AG04449 (cell line): ENCODE results near the gene PRTG.
"Not testable (repeated sequence)": the region's sequence is repeated elsewhere in the genome, so short reads cannot be mapped to it uniquely, and the experiment has no call there.

Experiments used
- CTCF ChIA-PET: fragments of 350-600 bp; formaldehyde crosslinking; extraction: SDS; loops from one replicate; lab custom pipeline; 2021; ENCODE audit warnings: antibody characterized with exemption; lab: Yijun Ruan, JAX
- POLR2A ChIA-PET: fragments of 400-600, 350-600 bp; formaldehyde crosslinking; extraction: SDS; loops from one replicate; lab custom pipeline; 2020; ENCODE audit warnings: antibody characterized with exemption, inconsistent platforms; lab: Yijun Ruan, JAX
- DNase-seq: peaks from one replicate; pipeline ENCODE4 v3.0.0-alpha.2; 2010; ENCODE audit warnings: low read depth, low spot score
- H3K4me3 ChIP-seq: 2 replicates; pipeline ENCODE4 v1.5.1; 2011; ENCODE audit warnings: low read depth, mild to moderate bottlenecking, control low read depth, low read length
- TF ChIP-seq, protein P1 (sequence below): IDR thresholded peaks from one replicate; pipeline ENCODE4 v1.5.1; 2011; ENCODE audit warnings: mild to moderate bottlenecking, moderate library complexity, low read length, control low read depth, inconsistent platforms; ENCODE audit not compliant: insufficient read depth; ENCODE audit errors: missing control alignments

Gene PRTG

GRCh38 chr15:55739641-55740040 is 3.3 kb downstream of the PRTG start:
- POLR2A ChIA-PET = no interaction called here
- no peak overlapping the region for H3K4me3 ChIP-seq
- CTCF ChIA-PET = no interaction called here
- TF ChIP-seq, protein P1, sequence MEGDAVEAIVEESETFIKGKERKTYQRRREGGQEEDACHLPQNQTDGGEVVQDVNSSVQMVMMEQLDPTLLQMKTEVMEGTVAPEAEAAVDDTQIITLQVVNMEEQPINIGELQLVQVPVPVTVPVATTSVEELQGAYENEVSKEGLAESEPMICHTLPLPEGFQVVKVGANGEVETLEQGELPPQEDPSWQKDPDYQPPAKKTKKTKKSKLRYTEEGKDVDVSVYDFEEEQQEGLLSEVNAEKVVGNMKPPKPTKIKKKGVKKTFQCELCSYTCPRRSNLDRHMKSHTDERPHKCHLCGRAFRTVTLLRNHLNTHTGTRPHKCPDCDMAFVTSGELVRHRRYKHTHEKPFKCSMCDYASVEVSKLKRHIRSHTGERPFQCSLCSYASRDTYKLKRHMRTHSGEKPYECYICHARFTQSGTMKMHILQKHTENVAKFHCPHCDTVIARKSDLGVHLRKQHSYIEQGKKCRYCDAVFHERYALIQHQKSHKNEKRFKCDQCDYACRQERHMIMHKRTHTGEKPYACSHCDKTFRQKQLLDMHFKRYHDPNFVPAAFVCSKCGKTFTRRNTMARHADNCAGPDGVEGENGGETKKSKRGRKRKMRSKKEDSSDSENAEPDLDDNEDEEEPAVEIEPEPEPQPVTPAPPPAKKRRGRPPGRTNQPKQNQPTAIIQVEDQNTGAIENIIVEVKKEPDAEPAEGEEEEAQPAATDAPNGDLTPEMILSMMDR = no peak
- DNase-seq = no peak

- CTCF ChIA-PET = no interaction called here
- DNase-seq = no peak
- POLR2A ChIA-PET = no interaction called here
- no peak overlapping the region for H3K4me3 ChIP-seq
- TF ChIP-seq, protein P1 = no peak
Observed at GRCh38 chr15:55738715-55739114, 4.2 kb downstream of the PRTG start.

GRCh38 chr15:55737373-55737772 is 5.6 kb downstream of the PRTG start:
- no peak overlapping the region for H3K4me3 ChIP-seq
- POLR2A ChIA-PET = no interaction called here
- CTCF ChIA-PET = interaction anchor here (1.3 kb wide), 1 partner anchor 37 kb away, joined by 4 read pairs; no protein-coding TSS in a partner anchor
- DNase-seq = no peak
- TF ChIP-seq, protein P1 = no peak

DNA sequence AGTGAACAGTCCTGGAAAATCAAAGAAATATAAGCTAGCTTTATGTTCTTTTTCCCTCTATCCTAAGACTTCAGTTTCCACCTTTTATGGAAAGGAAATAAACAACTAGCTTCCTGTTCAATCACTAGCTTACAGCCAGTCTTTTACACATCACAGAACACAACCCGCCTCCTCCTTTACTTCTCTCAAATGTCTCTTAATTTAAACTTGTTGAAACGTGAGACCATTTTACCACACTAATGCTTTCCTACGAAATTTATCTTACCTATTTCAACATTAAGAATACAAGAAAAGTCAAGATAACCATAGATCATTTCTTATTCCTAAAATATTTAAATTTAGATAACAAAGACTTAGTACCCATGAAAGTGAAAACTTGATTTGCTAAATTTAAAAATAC is 6.2 kb downstream of the PRTG start:
- H3K4me3 ChIP-seq = no peak overlapping the region
- POLR2A ChIA-PET = no interaction called here
- CTCF ChIA-PET = interaction anchor here (1.1 to 1.3 kb wide), 2 partner anchors 38 to 49 kb away, joined by 4 read pairs; no protein-coding TSS in a partner anchor
- TF ChIP-seq, protein P1 = no peak
- no peak for DNase-seq

DNA sequence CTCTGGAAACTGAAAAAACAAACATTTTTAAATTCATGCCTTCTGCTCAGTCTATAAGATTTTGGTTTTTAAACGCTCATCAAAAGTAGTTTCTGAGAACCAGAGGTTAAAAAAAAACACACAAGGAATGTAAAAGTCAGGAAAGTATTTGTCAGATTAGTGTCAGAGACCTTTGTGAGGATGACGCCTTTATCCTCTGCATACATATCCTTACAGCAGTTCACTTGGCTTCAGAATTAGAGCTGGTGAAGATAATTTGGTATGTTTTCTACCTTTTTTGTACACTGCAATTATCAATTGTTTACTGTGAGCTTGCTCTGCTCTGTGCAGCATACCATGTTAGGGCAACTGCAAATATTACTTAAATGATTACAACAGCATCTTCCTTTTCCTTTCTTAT is 8.3 kb downstream of the PRTG start:
- POLR2A ChIA-PET = no interaction called here
- CTCF ChIA-PET = no interaction called here
- no peak overlapping the region for H3K4me3 ChIP-seq
- TF ChIP-seq, protein P1 = no peak
- DNase-seq = no peak

DNA sequence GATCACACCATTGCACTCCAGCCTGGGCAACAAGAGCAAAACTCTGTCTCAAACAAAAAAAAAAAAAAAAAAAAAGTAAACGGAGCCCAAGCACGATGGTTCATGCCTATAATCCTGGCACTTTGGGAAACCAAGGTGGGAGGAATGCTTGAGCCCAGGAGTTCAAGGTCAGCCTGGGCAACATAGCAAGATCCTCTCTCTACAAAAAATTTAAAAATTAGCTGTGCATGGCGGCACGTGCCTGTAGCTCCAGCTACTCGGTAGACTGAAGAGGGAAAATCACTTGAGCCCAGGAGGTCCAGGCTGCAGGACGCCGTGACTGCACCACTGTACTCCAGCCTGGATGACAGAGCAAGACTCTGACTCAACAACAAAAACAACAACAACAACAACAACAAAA is 9.5 kb downstream of the PRTG start:
- H3K4me3 ChIP-seq, CTCF ChIA-PET, POLR2A ChIA-PET, DNase-seq: not testable (repeated sequence)

DNA sequence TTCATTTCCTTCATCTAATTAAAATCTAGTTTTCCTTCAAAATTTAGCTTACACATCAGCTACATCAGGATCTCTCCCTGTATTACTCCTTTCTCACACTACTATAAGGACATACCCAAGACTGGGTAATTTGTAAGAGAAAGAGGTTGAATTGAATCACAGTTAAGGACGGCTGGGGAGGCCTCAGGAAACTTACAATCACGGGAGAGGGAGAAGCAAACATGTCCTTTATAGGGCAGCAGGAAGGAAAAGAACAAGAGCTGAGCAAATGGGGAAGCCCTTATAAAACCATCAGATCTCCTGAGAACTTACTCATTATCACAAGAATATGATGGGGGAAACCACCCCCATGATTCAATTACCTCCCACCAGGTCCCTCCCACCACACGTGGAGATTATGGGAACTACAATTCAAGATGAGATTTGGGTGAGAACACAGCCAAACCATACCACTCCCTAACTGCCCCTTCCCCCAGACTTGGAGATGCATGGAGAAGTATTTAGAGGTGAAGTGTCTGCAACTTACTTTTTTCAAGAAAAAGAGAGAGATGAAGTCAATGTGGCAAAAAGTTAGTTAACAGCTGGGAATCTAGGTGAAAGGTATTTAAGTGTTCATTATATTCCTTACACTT is 21.3 kb downstream of the PRTG start:
- TF ChIP-seq, protein P1 = no peak
- ChIA-PET CTCF (no interaction called here), POLR2A (no interaction called here)
- no peak overlapping the region for H3K4me3 ChIP-seq
- DNase-seq = no peak
